ENCODE measurements around the gene BUB1. TPM values are rescaled to one million over a fixed set of nuclear protein-coding genes. Genes with fewer than 3 reads are reported as not detected.
"Not testable (repeated sequence)": the region's sequence is repeated elsewhere in the genome, so short reads cannot be mapped to it uniquely, and the experiment has no call there.

The BUB1 gene
- total RNA-seq, 1 donor from 2014 or later, result 68.4 TPM

DNA sequence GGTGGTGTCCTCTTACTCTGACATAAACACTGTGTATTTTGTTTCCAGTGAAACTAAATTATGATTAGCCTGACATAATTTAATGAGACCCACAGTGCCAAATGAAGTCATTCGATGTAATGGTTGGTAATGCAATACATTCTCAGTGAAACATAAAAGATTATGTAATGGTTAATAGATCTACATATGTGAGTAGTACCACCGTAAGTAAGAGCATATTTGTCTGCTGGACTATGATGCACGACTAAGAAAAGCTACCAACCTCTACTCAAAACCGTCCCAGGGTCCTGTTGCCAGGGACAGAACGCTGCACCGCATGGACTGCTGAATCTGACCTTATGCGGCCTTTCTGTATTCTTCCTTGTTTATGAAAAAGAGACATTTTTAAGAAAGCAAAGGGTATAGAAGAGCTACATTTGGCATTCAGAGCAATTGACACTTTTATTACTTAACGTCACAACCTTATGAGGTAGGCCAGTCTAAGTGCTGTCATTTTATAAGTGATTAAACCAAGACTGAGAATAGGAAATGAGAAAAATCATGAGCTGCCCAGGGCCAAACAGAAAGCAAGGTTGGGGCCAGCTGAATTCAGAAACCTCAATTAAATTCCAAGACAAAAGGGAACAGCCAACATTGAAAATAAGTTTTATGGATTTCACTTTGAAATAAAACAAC, 73.8 kb downstream of the BUB1 start:
- DNase-seq (ENCODE audit: low spot score); intact Hi-C loops (cut with micrococcal nuclease); H3K36me3 Mint-ChIP-seq (ENCODE audit: low read depth): not testable (repeated sequence)

DNA sequence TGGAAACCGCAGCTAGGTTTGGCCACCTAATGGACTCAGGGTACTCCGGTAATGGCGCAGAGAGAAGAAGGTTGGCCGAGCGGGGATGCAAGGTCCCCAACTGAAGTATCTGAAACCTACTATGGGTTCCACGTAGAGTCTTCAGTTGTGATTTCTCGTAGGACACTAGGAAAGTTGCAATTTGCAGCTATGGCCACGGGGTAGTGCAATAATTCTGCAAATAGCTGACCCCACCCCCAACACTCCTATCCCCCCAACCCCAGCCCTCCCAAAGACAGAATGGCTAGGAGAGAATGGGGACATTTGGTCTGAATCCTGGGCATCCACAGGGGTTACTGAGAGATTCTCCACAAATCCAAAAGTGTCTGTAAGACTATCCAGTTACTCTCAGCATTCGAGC, 75.7 kb downstream of the BUB1 start:
- H3K36me3 Mint-ChIP-seq (ENCODE audit: low read depth); H3K27me3 Mint-ChIP-seq (ENCODE audit: low read depth); intact Hi-C loops (cut with micrococcal nuclease); H3K27ac Mint-ChIP-seq; H3K4me3 Mint-ChIP-seq (ENCODE audit: low read depth); H3K4me1 Mint-ChIP-seq (ENCODE audit: low read depth); DNase-seq (ENCODE audit: low spot score); H3K9me3 Mint-ChIP-seq: not testable (repeated sequence)

More for the DNA sequence above, 73.8 kb downstream of the BUB1 start:
- H3K4me3 Mint-ChIP-seq (ENCODE audit: low read depth); H3K27ac Mint-ChIP-seq; H3K27me3 Mint-ChIP-seq (ENCODE audit: low read depth); H3K4me1 Mint-ChIP-seq (ENCODE audit: low read depth); H3K9me3 Mint-ChIP-seq: not testable (repeated sequence)

DNA sequence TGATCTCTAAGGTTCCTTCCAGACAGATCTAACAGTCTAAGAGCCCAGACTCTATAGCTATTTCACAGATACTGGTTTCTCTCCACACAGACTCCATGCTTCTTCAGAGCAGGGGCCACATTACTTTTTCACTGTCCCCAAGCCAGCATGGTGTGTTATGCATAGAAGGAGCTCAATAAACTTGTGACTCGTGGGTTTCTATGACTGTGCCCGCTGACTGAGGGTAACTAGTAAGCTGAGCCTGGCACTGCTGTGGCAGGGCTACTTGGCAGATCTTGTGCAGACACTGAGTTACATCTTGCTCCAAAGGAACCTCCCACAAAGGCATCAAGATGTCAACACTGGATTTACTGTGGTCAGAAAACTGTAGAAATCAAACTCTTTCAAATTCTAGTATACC, 85.9 kb downstream of the BUB1 start:
- H3K27ac Mint-ChIP-seq; H3K4me1 Mint-ChIP-seq (ENCODE audit: low read depth); H3K9me3 Mint-ChIP-seq; H3K27me3 Mint-ChIP-seq (ENCODE audit: low read depth); DNase-seq (ENCODE audit: low spot score); intact Hi-C loops (cut with micrococcal nuclease); H3K36me3 Mint-ChIP-seq (ENCODE audit: low read depth); H3K4me3 Mint-ChIP-seq (ENCODE audit: low read depth): not testable (repeated sequence)

DNA sequence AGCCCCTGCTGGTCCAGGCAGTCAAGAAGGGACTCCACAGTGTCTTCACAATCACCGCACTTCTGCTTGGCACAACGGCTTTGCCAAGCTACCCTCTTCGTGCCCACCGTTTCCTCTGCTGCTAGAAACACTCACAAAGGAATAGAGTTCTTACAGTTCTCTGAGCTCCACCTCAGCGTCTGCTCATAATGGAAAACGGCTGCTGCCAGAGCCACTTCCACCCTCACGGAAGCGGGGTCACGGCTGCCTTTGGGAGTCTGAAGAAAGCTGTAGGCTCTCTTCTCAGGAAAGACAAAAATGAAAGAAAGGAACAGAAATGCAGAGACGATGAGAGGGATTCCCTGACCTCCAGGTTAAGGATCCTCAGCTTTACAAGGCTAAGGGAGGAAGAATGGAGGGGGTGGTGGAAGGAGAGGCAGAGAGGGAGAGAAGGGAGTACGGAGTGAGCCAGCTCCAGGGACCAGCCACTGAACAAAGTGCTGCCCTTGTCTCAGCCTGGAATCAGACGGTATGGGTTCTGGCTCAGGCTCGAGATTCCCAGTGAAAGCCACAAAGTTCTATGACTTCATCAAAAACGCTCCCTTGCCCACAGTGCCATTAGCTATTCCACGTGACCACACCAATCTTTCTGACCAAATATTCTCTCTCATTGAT, 88.1 kb downstream of the BUB1 start:
- intact Hi-C loops (cut with micrococcal nuclease); H3K27me3 Mint-ChIP-seq (ENCODE audit: low read depth); H3K4me1 Mint-ChIP-seq (ENCODE audit: low read depth); H3K9me3 Mint-ChIP-seq; DNase-seq (ENCODE audit: low spot score); H3K36me3 Mint-ChIP-seq (ENCODE audit: low read depth); H3K4me3 Mint-ChIP-seq (ENCODE audit: low read depth); H3K27ac Mint-ChIP-seq: not testable (repeated sequence)

DNA sequence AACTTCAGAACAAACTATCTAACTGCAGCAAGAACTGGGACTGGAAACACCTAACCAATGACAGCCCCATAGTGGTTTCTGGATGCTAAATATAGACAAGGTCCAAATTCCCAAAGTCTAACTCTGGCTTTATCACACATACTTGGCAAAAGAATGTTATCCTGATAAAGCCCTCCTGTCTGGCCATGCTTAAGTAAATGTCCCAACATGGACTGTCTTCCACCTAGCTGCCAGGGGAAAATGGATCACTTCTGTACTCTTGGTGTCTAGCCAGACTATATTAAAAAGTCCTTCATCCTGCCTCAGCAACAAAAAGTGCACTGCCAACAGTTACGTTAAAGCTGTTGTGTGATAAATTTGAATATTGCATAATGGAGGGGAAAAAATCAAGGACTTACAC, 89.3 kb downstream of the BUB1 start:
- H3K4me3 Mint-ChIP-seq (ENCODE audit: low read depth); H3K4me1 Mint-ChIP-seq (ENCODE audit: low read depth); H3K27me3 Mint-ChIP-seq (ENCODE audit: low read depth); H3K9me3 Mint-ChIP-seq; H3K27ac Mint-ChIP-seq; DNase-seq (ENCODE audit: low spot score); intact Hi-C loops (cut with micrococcal nuclease); H3K36me3 Mint-ChIP-seq (ENCODE audit: low read depth): not testable (repeated sequence)

Other genes with a start within 250 kb of the BUB1 start
- gene LIMS4, start 205.2 kb downstream of the BUB1 start, total RNA-seq, result 0.21 TPM in 1 of 2 replicates, not detected in the other
- 13.0 and 20.9 TPM in 2 replicates for gene RGPD6, start 100.8 kb downstream of the BUB1 start, total RNA-seq
- gene ACOXL, start 54.5 kb upstream of the BUB1 start, total RNA-seq, result 1.4 and 1.6 TPM in 2 replicates

Measured in activated T-helper 2 cell treated with anti-CD3 and anti-CD28 coated beads, Interferon-gamma antibody, Interleukin-2, Interleukin-4, amounts not matched to agents 10 μg/mL and 5 μg/mL and 100 μg/mL, durations not matched to agents 14 hours and 24 hours and 36 hours (primary cell).